H1 (cell line): ENCODE data around the gene GPA33. TPM values are rescaled to one million over a fixed set of nuclear protein-coding genes. Genes with fewer than 3 reads are reported as not detected.

ENCODE experiments used
- CTCF ChIA-PET: fragments of 300-600 bp; sonication (Branson Sonifier 250); formaldehyde crosslinking; loops from one replicate; lab custom pipeline; 2021; ENCODE audit not compliant: partially characterized antibody; lab: Charles Lee
- POLR2A ChIA-PET: fragments of 300-600 bp; sonication (Branson Sonifier 250); formaldehyde crosslinking; loops from one replicate; lab custom pipeline; 2021; ENCODE audit warnings: inconsistent platforms; ENCODE audit not compliant: partially characterized antibody; lab: Charles Lee
- DNase-seq, 2 experiments: peaks; one replicate each; pipeline versions ENCODE4 v3.0.0 to v3.0.0-alpha.2; 2010 to 2022; ENCODE audit warnings: low spot score in 2 of 2, low read depth in 1 of 2, mixed read lengths in 1 of 2
- FAIRE-seq: peaks from 2 replicates; lab custom pipeline; 2011; peaks lifted over from hg19 to GRCh38; lab: Jason Lieb, UNC
- H2AFZ ChIP-seq: 2 replicates; pipeline ENCODE4 v1.8.1; 2012; ENCODE audit warnings: low read length, inconsistent platforms
- H2AK5ac ChIP-seq: 2 replicates; pipeline ENCODE4 v1.6.1; 2013; ENCODE audit warnings: low read depth, low read length
- H2BK120ac ChIP-seq: replicated peaks from 2 replicates; pipeline ENCODE3; 2013; ENCODE audit warnings: low read depth, low read length, inconsistent platforms
- H2BK12ac ChIP-seq: 2 replicates; pipeline ENCODE4 v1.6.1; 2013; ENCODE audit warnings: low read depth, low read length
- H2BK15ac ChIP-seq: 2 replicates; pipeline ENCODE4 v1.6.1; 2013; ENCODE audit warnings: low read length
- H2BK20ac ChIP-seq: 2 replicates; pipeline ENCODE4 v1.6.1; 2013; ENCODE audit warnings: low read length
- H2BK5ac ChIP-seq: 2 replicates; pipeline ENCODE4 v1.6.1; 2013; ENCODE audit warnings: low read depth, low read length
- H3K14ac ChIP-seq: 2 replicates; pipeline ENCODE4 v1.6.1; 2013; ENCODE audit warnings: inconsistent platforms; ENCODE audit not compliant: insufficient read length
- H3K18ac ChIP-seq: 2 replicates; pipeline ENCODE4 v1.6.1; 2013; ENCODE audit warnings: low read length; ENCODE audit errors: extremely low read depth
- H3K23ac ChIP-seq: 2 replicates; pipeline ENCODE4 v1.6.1; 2013; ENCODE audit warnings: inconsistent platforms; ENCODE audit not compliant: insufficient read length
- H3K23me2 ChIP-seq: 2 replicates; pipeline ENCODE4 v1.6.1; 2013; ENCODE audit warnings: low read depth, low read length
- H3K27ac ChIP-seq: 2 replicates; pipeline ENCODE4 v1.6.1; 2011; ENCODE audit warnings: low read depth, low read length, inconsistent platforms
- H3K27me3 ChIP-seq, 4 experiments: replicated peaks in 1 of 4; 1 replicate in 1 of 4; 2 replicates in 3 of 4; pipeline versions ENCODE4 v1.6.1 to v1.8.1; 2011 to 2013; ENCODE audit warnings: low read length in 3 of 4, mild to moderate bottlenecking in 3 of 4, inconsistent platforms in 2 of 4, mixed read lengths in 2 of 4, moderate library complexity in 1 of 4; ENCODE audit not compliant: control insufficient read depth in 3 of 4, insufficient read depth in 3 of 4; ENCODE audit errors: extremely low read depth in 1 of 4
- H3K36me3 ChIP-seq, 4 experiments: 2 replicates each; pipeline versions ENCODE4 v1.6.1 to v1.8.1; 2011 to 2013; ENCODE audit warnings: mild to moderate bottlenecking in 4 of 4, low read length in 3 of 4, moderate library complexity in 2 of 4, control low read depth in 1 of 4, inconsistent platforms in 1 of 4; ENCODE audit not compliant: insufficient read depth in 4 of 4, control insufficient read depth in 2 of 4
- H3K4ac ChIP-seq: replicated peaks from 2 replicates; pipeline ENCODE3; 2013; ENCODE audit warnings: low read length, low read depth, mixed read lengths, inconsistent platforms; ENCODE audit not compliant: insufficient read length
- H3K4me1 ChIP-seq, 4 experiments: replicated peaks in 1 of 4; 1 replicate in 1 of 4; 2 replicates in 3 of 4; pipeline versions ENCODE4 v1.6.1 to v1.8.1; 2011 to 2013; ENCODE audit warnings: low read length in 3 of 4, inconsistent platforms in 2 of 4, mixed read lengths in 1 of 4; ENCODE audit not compliant: insufficient read depth in 4 of 4, control insufficient read depth in 3 of 4
- H3K4me2 ChIP-seq, 2 experiments: 2 replicates each; pipeline versions ENCODE4 v1.6.1 to v1.8.1; 2011 to 2013; ENCODE audit warnings: low read depth in 2 of 2, low read length in 2 of 2, control low read depth in 1 of 2, inconsistent platforms in 1 of 2, mild to moderate bottlenecking in 1 of 2; ENCODE audit not compliant: insufficient read depth in 1 of 2
- H3K4me3 ChIP-seq, 4 experiments: fragments of 200-600, 300-600 bp in 1 of 4; sonication (generic), shearing (Covaris generic), sonication (Bioruptor Twin) in 1 of 4; 2 replicates each; pipeline versions ENCODE4 v1.5.1 to v1.8.1; 2011 to 2016; ENCODE audit warnings: low read length in 4 of 4, low read depth in 3 of 4, control low read depth in 2 of 4, inconsistent platforms in 2 of 4, mild to moderate bottlenecking in 2 of 4, mixed read lengths in 1 of 4, moderate library complexity in 1 of 4; ENCODE audit not compliant: insufficient read depth in 2 of 4; ENCODE audit errors: extremely low read depth in 1 of 4
- H3K56ac ChIP-seq: replicated peaks from 2 replicates; pipeline ENCODE3; 2013; ENCODE audit warnings: low read depth, mild to moderate bottlenecking, mixed read lengths, low read length, inconsistent platforms; ENCODE audit not compliant: insufficient read length
- H3K79me1 ChIP-seq: 2 replicates; pipeline ENCODE4 v1.6.1; 2013; ENCODE audit warnings: low read depth, low read length, control low read depth
- H3K79me2 ChIP-seq, 2 experiments: 2 replicates each; pipeline versions ENCODE4 v1.6.1 to v1.8.1; 2012 to 2013; ENCODE audit warnings: low read length in 2 of 2, mild to moderate bottlenecking in 2 of 2, inconsistent platforms in 1 of 2; ENCODE audit not compliant: insufficient read depth in 2 of 2, control insufficient read depth in 1 of 2
- H3K9ac ChIP-seq, 4 experiments: replicated peaks in 1 of 4; 1 replicate in 1 of 4; 2 replicates in 3 of 4; pipeline versions ENCODE4 v1.6.1 to v1.8.1; 2011 to 2013; ENCODE audit warnings: low read depth in 3 of 4, low read length in 3 of 4, control low read depth in 2 of 4, mild to moderate bottlenecking in 2 of 4, moderate library complexity in 2 of 4, inconsistent platforms in 1 of 4; ENCODE audit errors: extremely low read depth in 1 of 4
- H3K9me3 ChIP-seq, 2 experiments: 2 replicates each; pipeline versions ENCODE4 v1.6.1 to v1.8.1; 2012 to 2013; ENCODE audit warnings: mild to moderate bottlenecking in 2 of 2, moderate library complexity in 2 of 2, control low read depth in 1 of 2, inconsistent platforms in 1 of 2, low read depth in 1 of 2, low read length in 1 of 2, mixed read lengths in 1 of 2; ENCODE audit not compliant: insufficient read depth in 2 of 2
- H4K20me1 ChIP-seq, 2 experiments: replicated peaks in 1 of 2; 2 replicates each; pipeline versions ENCODE3 to v1.8.1; 2011 to 2013; ENCODE audit warnings: inconsistent platforms in 2 of 2, low read length in 2 of 2, mild to moderate bottlenecking in 1 of 2; ENCODE audit not compliant: insufficient read depth in 2 of 2, control insufficient read depth in 1 of 2
- H4K5ac ChIP-seq: 2 replicates; pipeline ENCODE4 v1.6.1; 2013; ENCODE audit warnings: low read length, low read depth, mixed read lengths, inconsistent platforms; ENCODE audit not compliant: insufficient read length
- H4K8ac ChIP-seq: 2 replicates; pipeline ENCODE4 v1.8.0; 2013; ENCODE audit warnings: mild to moderate bottlenecking, moderate library complexity, low read length, inconsistent platforms; ENCODE audit not compliant: insufficient read depth; ENCODE audit errors: extremely low read depth
- H4K91ac ChIP-seq: replicated peaks from 2 replicates; pipeline ENCODE3; 2013; ENCODE audit warnings: low read length, mixed read lengths, inconsistent platforms; ENCODE audit not compliant: insufficient read length
- CBX5 ChIP-seq: fragments of 300-800, 300-1000 bp; sonication (generic); IDR thresholded peaks from 2 replicates; pipeline ENCODE4 v1.7.1; 2016; ENCODE audit warnings: antibody characterized with exemption, low read length, low read depth
- EZH2 ChIP-seq: fragments of 200-600 bp; sonication (generic); IDR thresholded peaks from 2 replicates; pipeline ENCODE4 v1.7.1; 2012; ENCODE audit warnings: low read depth, mild to moderate bottlenecking, moderate library complexity, low read length, inconsistent platforms; ENCODE audit not compliant: severe bottlenecking
- HDAC6 ChIP-seq: IDR thresholded peaks from one replicate; pipeline ENCODE4 v1.7.1; 2012; ENCODE audit warnings: low read depth, mild to moderate bottlenecking, inconsistent platforms, low read length, moderate library complexity
- POU5F1 ChIP-seq: IDR thresholded peaks from 2 replicates; pipeline ENCODE4 v1.6.1; 2011; ENCODE audit warnings: low read depth, mild to moderate bottlenecking, low read length, moderate library complexity
- RFX5 ChIP-seq: IDR thresholded peaks from 2 replicates; pipeline ENCODE4 v1.6.1; 2011; ENCODE audit warnings: low read depth, low read length, improper control_type of control experiment, borderline replicate concordance
- SAP30 ChIP-seq: fragments of 300-600 bp; sonication (generic); IDR thresholded peaks from 2 replicates; pipeline ENCODE4 v1.7.1; 2012; ENCODE audit warnings: low read length, moderate library complexity, mild to moderate bottlenecking, inconsistent platforms; ENCODE audit not compliant: insufficient read depth, insufficient replicate concordance
- TAF1 ChIP-seq: IDR thresholded peaks from 2 replicates; pipeline ENCODE4 v1.6.1; 2011; ENCODE audit warnings: mild to moderate bottlenecking, low read depth, low read length
- TEAD4 ChIP-seq: IDR thresholded peaks from 2 replicates; pipeline ENCODE4 v1.6.1; 2012; ENCODE audit warnings: low read depth, low read length, inconsistent platforms, mixed read lengths
- WGBS, 2 experiments: shearing (Covaris generic) in 1 of 2; methylation state at CpG; one replicate each; pipeline versions ENCODE4 v1.1.6 to v1.1.7; 2013 to 2015; ENCODE audit warnings: low lambda C conversion rate in 2 of 2, mixed read lengths in 2 of 2, inconsistent platforms in 1 of 2, low coverage in 1 of 2, missing lambda C conversion rate in 1 of 2; ENCODE audit not compliant: insufficient replicate concordance in 2 of 2, insufficient coverage in 1 of 2, insufficient read length in 1 of 2; ENCODE audit errors: extremely low coverage in 1 of 2, missing lambda C conversion rate in 1 of 2; 5-methylcytosine and 5-hydroxymethylcytosine counted together
- polyA plus RNA-seq, 7 experiments: library from polyadenylated mRNA; depleted of rRNA in 3 of 7; stranded (reverse) in 5 of 7; unstranded in 2 of 7; fragments of >200 nt in 5 of 7; fragments of 200-250 nt in 2 of 7; gene quantifications; 1 replicate in 5 of 7; 2 replicates in 1 of 7; 4 replicates in 1 of 7; pipeline versions ENCODE4 v1.2.1 to v1.2.3, GENCODE V29; 2011 to 2013; ENCODE audit warnings: missing spikeins in 2 of 7, mixed read lengths in 2 of 7
- total RNA-seq: library from RNA; stranded (reverse); fragmentation: NEBNext Ultra II Directional; extraction: Animal tissue kit (Norgen Biotek cat#: 25700); gene quantifications from 2 replicates; pipeline ENCODE4 v1.2.1, GENCODE V29; 2021

The GPA33 gene
- total and polyA plus RNA-seq, 2 of the 8 experiments (the other 6 are each of a cell fraction or from before 2014, with no cell fraction given): 0.19 to 0.67 TPM

DNA sequence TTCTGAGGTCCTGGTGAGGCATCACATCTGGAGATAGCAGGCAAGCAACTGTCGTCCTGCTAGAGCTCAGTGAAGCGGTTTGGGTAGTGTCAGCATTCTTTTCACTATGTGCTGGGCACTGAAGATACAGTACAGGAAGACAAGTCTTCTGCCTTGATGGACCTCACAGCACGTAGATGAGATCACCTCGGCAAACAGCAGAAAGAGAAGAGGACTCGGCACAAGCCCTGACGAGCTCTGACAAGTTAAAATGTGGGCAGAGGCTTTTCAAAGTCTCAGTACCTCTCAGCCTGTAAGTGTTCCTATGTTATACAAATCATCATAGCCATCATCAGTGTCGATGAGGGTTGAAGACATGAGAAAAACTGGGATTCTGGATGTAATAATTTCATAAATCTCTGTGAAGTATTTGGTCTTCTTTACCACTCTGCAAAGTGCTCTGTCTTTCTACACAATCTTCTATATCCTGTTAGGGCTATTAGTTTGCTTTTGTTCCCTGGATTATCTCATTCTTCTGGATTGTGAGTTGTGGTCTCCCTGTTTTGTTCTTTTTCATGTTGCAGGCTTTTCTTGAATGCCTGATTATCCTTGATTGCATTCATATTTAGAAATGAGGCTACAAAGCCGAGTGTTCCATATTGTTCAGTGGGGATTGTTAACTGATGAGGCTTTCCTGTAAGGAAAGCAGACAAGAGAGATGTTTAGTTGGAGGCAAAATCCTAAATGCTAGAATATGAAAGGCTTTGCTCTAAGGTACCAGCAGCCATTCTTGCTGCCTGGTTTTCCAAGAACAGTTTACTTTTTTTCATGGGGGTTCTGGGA, 76.9 kb downstream of the GPA33 start:
- no peak overlapping the region for H2BK20ac ChIP-seq
- no peak overlapping the region for H3K27ac ChIP-seq
- no peak overlapping the region for H4K5ac ChIP-seq
- DNase-seq (no peak), FAIRE-seq (no peak)
- no peak overlapping the region for H2BK5ac ChIP-seq
- H3K9me3 ChIP-seq: no peaks in the 10 kb centered on the region
- H3K4ac ChIP-seq: no peak overlapping the region
- no peaks in the 10 kb centered on the region for H3K4me1 ChIP-seq
- no peak overlapping the region for H2AK5ac ChIP-seq
- no peak overlapping the region for H3K4me3 ChIP-seq
- no peak overlapping the region for H3K23ac ChIP-seq
- H3K4me2 ChIP-seq: no peak overlapping the region
- H3K9ac ChIP-seq: no peak overlapping the region
- H3K56ac ChIP-seq: no peak overlapping the region
- H4K20me1 ChIP-seq: no peaks in the 10 kb centered on the region
- no peak overlapping the region for H3K18ac ChIP-seq
- H4K8ac ChIP-seq: no peak overlapping the region
- no peak overlapping the region for H4K91ac ChIP-seq
- H3K27me3 ChIP-seq: no peaks in the 10 kb centered on the region
- no peak overlapping the region for H2BK12ac ChIP-seq
- H3K23me2 ChIP-seq: no peaks in the 10 kb centered on the region; the same call in 1 of the 2 replicates
- H3K79me1 ChIP-seq: no peaks in the 10 kb centered on the region
- H3K36me3 ChIP-seq: no peaks in the 10 kb centered on the region
- no peak overlapping the region for H2BK15ac ChIP-seq
- ChIA-PET POLR2A (no interaction called here), CTCF (interaction anchor here (3.2 kb wide), 1 partner anchor 39 kb away, joined by 12 read pairs; no protein-coding TSS in a partner anchor)
- H2BK120ac ChIP-seq: no peak overlapping the region
- TF ChIP-seq CBX5 (no peak), EZH2 (no peak), HDAC6 (no peak), SAP30 (no peak), TEAD4 (no peak), POU5F1 (no peak), RFX5 (no peak), TAF1 (no peak)
- H2AFZ ChIP-seq: peak overlapping the region; percentile 2; the same call in 1 of the 2 replicates
- no peaks in the 10 kb centered on the region for H3K79me2 ChIP-seq
- WGBS, 2 experiments: 86% methylated on average over 8 of the region's 8 CpGs; no CpG with 5 or more reads in 1 of the 2 experiments
- no peak overlapping the region for H3K14ac ChIP-seq
